NCI-H1105 (cell line): ENCODE measurements around the gene SMIM43.
"Not testable (repeated sequence)": the region's sequence is repeated elsewhere in the genome, so short reads cannot be mapped to it uniquely, and the experiment has no call there.

Experiments used
- DNase-seq: peaks from one replicate; lab custom pipeline; 2025; lab: John Stamatoyannopoulos, UW

The SMIM43 gene

DNA sequence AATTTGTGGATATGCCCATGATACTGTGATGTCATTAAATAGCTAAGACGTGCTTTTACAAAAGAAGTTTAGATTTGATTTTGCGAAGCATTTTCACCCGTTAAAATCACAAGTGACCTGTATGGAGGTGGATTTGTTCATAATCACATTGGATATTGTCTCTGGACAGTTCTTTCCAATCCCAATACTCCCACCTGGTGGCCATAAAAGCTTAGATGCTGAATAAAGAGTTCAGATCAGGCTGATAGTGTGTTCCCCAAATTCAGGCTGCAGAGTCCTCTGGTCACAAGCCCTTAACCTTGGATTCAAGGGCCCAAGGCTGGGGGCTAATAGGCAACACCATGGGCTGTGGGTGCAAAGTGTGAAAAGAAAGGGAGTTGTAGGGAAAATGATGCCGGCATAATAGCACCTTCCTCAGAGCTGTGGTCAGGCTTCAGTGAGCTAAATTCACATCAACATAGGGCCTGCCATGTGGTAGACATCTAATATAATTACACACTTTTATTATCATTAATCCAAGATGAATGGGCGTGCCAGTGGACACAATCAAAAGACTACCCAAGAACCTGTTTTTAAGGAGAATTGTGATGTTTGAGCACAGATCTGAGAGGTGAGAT lies 28.1 kb downstream of the SMIM43 start:
- no peak for DNase-seq

- no peak for DNase-seq
Observed at GRCh38 chr4:121734571-121734970, 30.4 kb downstream of the SMIM43 start.

DNA sequence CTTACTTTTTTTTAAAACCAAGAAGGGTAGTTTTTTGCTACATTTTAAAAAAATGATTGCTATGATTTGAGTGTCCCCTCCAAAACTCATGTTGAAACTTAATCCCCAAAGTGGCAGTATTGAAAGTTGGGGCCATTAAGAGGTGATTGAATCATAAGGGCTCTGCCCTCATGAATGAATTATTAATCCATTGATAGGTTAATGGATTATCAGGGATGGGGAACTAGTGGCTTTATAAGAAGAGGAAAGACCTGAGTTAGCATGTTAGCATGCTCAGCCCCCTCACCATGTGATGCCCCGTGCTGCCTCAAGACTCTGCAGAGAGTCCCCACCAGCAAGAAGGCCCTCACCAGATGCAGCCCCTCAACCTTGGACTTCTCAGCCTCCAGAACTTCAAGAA lies 31.0 kb downstream of the SMIM43 start:
- no peak for DNase-seq

- not testable (repeated sequence) for DNase-seq
Observed at GRCh38 chr4:121729753-121730152, 35.2 kb downstream of the SMIM43 start.

DNA sequence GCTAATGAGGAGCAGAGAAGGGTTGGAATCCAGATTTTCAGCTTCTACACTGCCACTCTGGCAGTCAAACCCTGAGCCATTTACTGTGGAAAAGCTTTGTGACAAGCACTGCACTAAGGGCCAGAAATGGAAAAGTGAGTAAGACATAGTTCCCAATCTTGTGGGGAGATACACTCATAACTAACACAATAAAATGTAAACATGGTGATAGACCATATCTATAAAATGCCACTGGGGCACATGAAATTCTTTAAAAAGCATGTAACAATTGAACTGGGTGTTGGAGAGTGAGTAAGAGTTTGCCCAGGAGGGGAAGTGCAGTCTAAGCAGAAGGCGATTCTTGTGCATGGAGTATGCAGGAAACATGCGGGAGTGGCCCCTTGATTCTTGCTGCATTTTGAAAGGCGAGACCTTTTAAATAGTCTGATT lies 36.2 kb downstream of the SMIM43 start:
- no peak for DNase-seq

GRCh38 chr4:121728066-121728465 lies 36.9 kb downstream of the SMIM43 start:
- no peak for DNase-seq

GRCh38 chr4:121726642-121727268 lies 38.2 kb downstream of the SMIM43 start:
- DNase-seq = no peak

DNA sequence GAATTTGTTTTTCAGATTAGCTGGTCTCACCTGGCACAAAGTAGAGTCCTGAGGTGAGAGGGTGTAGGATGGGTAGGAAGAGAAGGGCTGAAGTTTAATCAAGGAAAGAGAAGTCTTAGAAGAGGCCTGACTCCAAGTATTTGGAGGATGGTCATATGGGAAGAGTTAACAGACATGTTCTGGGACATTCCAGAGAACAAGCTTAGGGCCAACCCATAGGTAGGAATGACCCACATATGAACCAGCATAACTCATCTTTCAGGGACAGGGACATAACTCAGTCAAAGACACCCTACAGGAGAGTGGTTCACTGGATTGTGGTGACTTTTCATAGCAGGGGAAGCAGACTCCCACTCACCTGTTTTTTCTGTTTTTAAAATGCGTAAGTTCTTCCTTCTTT lies 40.3 kb downstream of the SMIM43 start:
- DNase-seq = no peak

DNA sequence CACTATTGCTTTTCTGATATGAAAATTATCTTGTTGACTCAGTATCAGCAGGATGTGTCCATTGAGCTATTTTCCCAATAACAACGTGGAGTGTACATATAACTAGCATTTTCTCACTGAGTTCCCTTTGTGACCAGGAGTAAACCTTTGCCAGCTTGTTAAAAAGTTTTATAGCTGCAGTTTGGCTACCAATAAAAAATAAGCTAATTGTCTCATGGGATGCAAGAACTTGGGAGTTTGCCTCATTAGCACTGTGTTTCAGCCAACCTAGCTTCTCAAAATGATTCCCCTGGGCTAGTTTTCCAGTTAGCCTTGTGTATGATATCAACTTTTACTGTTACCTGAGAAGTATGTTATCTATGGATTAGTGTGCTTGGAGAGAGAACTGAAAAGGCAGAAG lies 43.3 kb downstream of the SMIM43 start:
- DNase-seq = no peak

GRCh38 chr4:121720109-121720508 lies 44.9 kb downstream of the SMIM43 start:
- no peak for DNase-seq

GRCh38 chr4:121717680-121718237 lies 47.2 kb downstream of the SMIM43 start:
- DNase-seq = no peak

GRCh38 chr4:121714548-121714947 lies 50.4 kb downstream of the SMIM43 start:
- no peak for DNase-seq

GRCh38 chr4:121712783-121713182 lies 52.2 kb downstream of the SMIM43 start:
- DNase-seq = no peak

DNA sequence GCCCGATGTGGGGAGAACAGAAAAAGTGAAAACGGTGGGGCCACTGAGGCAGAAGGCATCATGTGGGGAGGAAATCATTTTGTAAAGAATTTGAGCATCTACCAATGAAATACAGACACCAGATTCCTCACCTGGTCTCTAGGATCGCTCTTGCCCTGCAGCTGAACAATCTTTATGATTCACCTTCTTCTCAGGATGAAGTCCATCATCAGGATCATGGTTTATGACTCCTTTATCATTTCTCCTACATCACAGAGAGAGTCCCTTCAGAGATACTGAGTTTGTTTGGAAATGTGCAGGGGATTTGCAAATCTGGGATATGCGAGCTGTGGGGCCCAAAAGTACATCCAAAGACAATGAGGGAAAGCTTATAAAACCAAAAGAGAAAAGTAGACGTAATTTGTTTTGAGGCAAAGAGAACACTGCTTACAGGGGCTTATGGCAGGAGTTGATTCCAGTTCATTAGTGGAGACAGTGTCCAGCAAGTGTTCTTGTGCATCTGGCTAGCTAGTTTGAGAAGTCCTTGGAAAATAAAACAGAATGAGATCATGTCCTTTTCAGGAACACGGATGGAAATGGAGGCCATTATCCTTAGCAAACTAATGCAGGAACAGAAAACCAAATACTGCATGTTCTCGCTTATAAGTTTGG lies 52.8 kb downstream of the SMIM43 start:
- DNase-seq = no peak

GRCh38 chr4:121711263-121712000 lies 53.5 kb downstream of the SMIM43 start:
- DNase-seq = no peak

DNA sequence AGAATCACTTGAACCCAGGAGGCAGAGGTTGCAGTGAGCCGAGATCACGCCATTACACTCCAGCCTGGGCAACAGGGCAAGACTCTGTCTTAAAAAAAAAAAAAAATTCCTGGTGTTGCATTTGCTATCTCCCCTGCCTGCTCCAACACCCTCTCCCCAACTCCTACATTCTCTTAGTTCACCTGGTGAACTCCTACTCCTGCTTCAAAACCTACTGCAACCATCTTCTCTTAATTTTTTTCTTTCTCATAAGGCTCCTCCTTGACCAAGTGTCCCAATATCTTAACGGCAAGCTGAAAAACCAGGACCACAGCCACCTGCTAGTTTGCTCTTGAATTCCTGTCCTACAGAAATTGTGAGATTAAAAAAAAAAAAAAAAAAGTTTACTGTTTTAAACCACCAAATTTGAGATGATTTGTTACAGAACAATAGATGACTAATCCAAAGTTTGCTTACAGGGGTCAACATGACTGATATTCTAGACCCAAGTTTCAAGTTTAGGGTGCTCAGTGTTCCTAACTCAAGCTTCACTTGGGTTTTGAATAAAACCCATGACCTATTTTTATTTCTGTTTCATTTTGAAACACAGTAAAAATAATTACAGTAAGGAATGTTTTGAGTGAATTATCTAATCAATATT lies 55.1 kb downstream of the SMIM43 start:
- no peak for DNase-seq
